ENCODE results near the gene SIPA1L3.

DNA sequence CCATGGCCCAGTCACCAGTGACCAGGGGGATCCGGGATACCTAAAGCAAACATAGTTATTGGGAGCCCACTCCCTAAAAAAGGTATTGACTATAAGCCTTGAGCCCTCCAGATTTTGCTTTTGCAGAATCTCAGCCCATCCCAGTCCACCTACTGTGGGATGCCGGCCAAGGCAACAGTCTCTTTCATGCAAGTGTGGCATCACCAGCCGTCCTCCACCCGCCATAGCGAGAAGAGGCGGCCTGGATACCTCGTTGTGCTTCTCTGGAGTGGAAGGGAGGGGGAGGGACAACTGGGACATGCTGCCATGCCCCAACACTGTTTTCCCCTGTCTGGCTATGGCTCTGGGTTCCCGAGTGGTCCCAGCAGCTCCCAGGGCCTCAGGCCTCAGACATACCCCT lies 193.6 kb downstream of the SIPA1L3 start:
- TF ChIP-seq, protein P1, sequence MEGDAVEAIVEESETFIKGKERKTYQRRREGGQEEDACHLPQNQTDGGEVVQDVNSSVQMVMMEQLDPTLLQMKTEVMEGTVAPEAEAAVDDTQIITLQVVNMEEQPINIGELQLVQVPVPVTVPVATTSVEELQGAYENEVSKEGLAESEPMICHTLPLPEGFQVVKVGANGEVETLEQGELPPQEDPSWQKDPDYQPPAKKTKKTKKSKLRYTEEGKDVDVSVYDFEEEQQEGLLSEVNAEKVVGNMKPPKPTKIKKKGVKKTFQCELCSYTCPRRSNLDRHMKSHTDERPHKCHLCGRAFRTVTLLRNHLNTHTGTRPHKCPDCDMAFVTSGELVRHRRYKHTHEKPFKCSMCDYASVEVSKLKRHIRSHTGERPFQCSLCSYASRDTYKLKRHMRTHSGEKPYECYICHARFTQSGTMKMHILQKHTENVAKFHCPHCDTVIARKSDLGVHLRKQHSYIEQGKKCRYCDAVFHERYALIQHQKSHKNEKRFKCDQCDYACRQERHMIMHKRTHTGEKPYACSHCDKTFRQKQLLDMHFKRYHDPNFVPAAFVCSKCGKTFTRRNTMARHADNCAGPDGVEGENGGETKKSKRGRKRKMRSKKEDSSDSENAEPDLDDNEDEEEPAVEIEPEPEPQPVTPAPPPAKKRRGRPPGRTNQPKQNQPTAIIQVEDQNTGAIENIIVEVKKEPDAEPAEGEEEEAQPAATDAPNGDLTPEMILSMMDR (IDR thresholded peaks at IDR 0.05; ENCODE audit: insufficient read depth, low read length, poor library complexity, severe bottlenecking) = no peak
- no peak for TF ChIP-seq EZH2phosphoT487 (conservative IDR thresholded peaks at IDR 0.05; ENCODE audit: low read length)

Data from SU-DHL-6 (cell line).